ENCODE data around the gene CEP350. TPM values are rescaled to one million over a fixed set of nuclear protein-coding genes. Genes with fewer than 3 reads are reported as not detected.
A peak's percentile ranks its signal among the peaks of the same experiment; 100 is the strongest.

The CEP350 gene
- total and polyA plus RNA-seq, 2 of the 4 experiments (the other 2 are of a cell fraction), result 5.0 to 36.4 TPM

DNA sequence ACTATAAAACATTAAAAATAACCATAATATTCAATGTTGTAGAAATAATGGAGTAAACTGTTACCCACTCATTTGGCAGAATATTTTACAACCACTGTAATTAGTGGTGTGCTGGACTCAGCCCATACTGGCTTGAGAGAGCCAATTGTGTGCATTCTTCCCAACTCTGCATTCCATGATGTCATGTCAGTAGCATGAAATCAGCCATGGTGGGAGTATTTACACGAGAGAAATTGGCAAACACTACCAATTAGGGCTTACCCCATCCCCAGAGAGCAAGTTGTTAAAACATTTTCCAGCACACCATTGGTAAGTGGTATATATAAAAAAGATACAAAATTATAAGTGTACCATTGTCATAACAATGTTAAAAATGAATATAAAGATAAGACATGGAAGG is 180.9 kb downstream of the CEP350 start:
- no peak overlapping the region for H3K23ac ChIP-seq (ENCODE audit: low read depth, low read length)
- POLR2A ChIA-PET (ENCODE audit: unreplicated experiment), result no interaction called here
- H3K27me3 ChIP-seq (ENCODE audit: control insufficient read depth, insufficient read depth, low read length), result no peaks in the 10 kb centered on the region
- no peaks in the 10 kb centered on the region for H3K79me1 ChIP-seq (ENCODE audit: low read depth in 1 of 2, low read length in 2 of 2)
- H3K4ac ChIP-seq (ENCODE audit: low read depth, low read length), result no peak overlapping the region
- TF ChIP-seq NFE2L2 (IDR thresholded peaks at IDR 0.05; ENCODE audit: low read depth, low read length) (no peak), MXI1 (IDR thresholded peaks at IDR 0.05; ENCODE audit: borderline replicate concordance, low read depth, low read length) (no peak), POLR2A (IDR thresholded peaks at IDR 0.05; ENCODE audit: low read depth, low read length) (no peak), RAD21 (IDR thresholded peaks at IDR 0.05; ENCODE audit: low read length) (no peak), MAZ (IDR thresholded peaks at IDR 0.05; ENCODE audit: borderline replicate concordance, low read depth, low read length) (no peak), CHD1 (IDR thresholded peaks at IDR 0.05; ENCODE audit: low read depth, low read length) (no peak), RFX5 (IDR thresholded peaks at IDR 0.05; ENCODE audit: low read depth, low read length) (no peak), RCOR1 (IDR thresholded peaks at IDR 0.05; ENCODE audit: insufficient replicate concordance, low read length) (no peak), FOS (IDR thresholded peaks at IDR 0.05; ENCODE audit: low read depth, low read length) (no peak), CEBPB (IDR thresholded peaks at IDR 0.05; ENCODE audit: low read depth, low read length) (no peak), BHLHE40 (IDR thresholded peaks at IDR 0.05; ENCODE audit: low read depth, low read length) (no peak), SMC3 (IDR thresholded peaks at IDR 0.05; ENCODE audit: low read depth, low read length) (no peak)
- TF ChIP-seq, protein P1, sequence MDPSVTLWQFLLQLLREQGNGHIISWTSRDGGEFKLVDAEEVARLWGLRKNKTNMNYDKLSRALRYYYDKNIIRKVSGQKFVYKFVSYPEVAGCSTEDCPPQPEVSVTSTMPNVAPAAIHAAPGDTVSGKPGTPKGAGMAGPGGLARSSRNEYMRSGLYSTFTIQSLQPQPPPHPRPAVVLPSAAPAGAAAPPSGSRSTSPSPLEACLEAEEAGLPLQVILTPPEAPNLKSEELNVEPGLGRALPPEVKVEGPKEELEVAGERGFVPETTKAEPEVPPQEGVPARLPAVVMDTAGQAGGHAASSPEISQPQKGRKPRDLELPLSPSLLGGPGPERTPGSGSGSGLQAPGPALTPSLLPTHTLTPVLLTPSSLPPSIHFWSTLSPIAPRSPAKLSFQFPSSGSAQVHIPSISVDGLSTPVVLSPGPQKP (IDR thresholded peaks at IDR 0.05; ENCODE audit: borderline replicate concordance, low read depth, low read length), result no peak
- TF ChIP-seq, protein P2, sequence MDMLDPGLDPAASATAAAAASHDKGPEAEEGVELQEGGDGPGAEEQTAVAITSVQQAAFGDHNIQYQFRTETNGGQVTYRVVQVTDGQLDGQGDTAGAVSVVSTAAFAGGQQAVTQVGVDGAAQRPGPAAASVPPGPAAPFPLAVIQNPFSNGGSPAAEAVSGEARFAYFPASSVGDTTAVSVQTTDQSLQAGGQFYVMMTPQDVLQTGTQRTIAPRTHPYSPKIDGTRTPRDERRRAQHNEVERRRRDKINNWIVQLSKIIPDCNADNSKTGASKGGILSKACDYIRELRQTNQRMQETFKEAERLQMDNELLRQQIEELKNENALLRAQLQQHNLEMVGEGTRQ (IDR thresholded peaks at IDR 0.05; ENCODE audit: low read depth, low read length), result no peak
- no TSS peak for BruUV-seq (replicated peaks)
- no peak overlapping the region for H3K9ac ChIP-seq (ENCODE audit: low read depth, low read length)
- no peak overlapping the region for H2AFZ ChIP-seq (replicated peaks; ENCODE audit: low read length, poor library complexity)
- ATAC-seq (ENCODE audit: low read depth) (peak; percentile 6; the same call in 1 of the 2 replicates), DNase-seq (peak; percentile 39)
- no peak overlapping the region for H4K5ac ChIP-seq (ENCODE audit: low read depth, low read length)
- no peak overlapping the region for H4K91ac ChIP-seq (ENCODE audit: insufficient read depth, low read depth, low read length)
- peaks cover 5% of the 10 kb centered on the region for H3K9me3 ChIP-seq (ENCODE audit: control insufficient read depth, insufficient read depth, low read length)
- H3K36me3 ChIP-seq (ENCODE audit: control insufficient read depth, insufficient read depth, low read length), result no peaks in the 10 kb centered on the region
- H2BK120ac ChIP-seq (ENCODE audit: low read depth, low read length), result no peak overlapping the region
- H3K18ac ChIP-seq (ENCODE audit: low read depth, low read length), result 0 out of 2 replicates have a peak overlapping the region, but pooled peaks have one; percentile 13
- H2BK5ac ChIP-seq (ENCODE audit: low read depth, low read length, poor library complexity, severe bottlenecking), result peak overlapping the region; percentile 83
- H2BK20ac ChIP-seq (ENCODE audit: low read depth, low read length), result no peak overlapping the region
- H3K9me1 ChIP-seq (ENCODE audit: insufficient read depth, low read length), result 0 out of 2 replicates have a peak, but pooled peaks cover 6% of the 10 kb centered on the region
- peak overlapping the region; percentile 61; the same call in 1 of the 2 replicates for H3K27ac ChIP-seq (ENCODE audit: insufficient read depth, low read length)
- H2BK15ac ChIP-seq (ENCODE audit: low read depth, low read length), result 0 out of 3 replicates have a peak overlapping the region, but pooled peaks have one; percentile 29
- in situ Hi-C loops (cut with MboI; ENCODE audit: low sequenced_read_pairs) (no loop called here), dilution Hi-C loops (cut with HindIII; ENCODE audit: low sequenced_read_pairs, unreplicated experiment) (no loop called here), intact Hi-C loops (cut with micrococcal nuclease) (no loop called here)
- H3K4me2 ChIP-seq (ENCODE audit: low read depth, low read length), result no peak overlapping the region
- 0 out of 2 replicates have a peak overlapping the region, but pooled peaks have one; percentile 5 for H2AK5ac ChIP-seq (ENCODE audit: low read depth, low read length)
- H3K56ac ChIP-seq (ENCODE audit: extremely low read depth, insufficient read depth, low read length), result no peak overlapping the region
- H3K14ac ChIP-seq (replicated peaks; ENCODE audit: low read depth, low read length), result no peak overlapping the region
- no peaks in the 10 kb centered on the region for H4K20me1 ChIP-seq (ENCODE audit: insufficient read depth, low read length)
- H2AK9ac ChIP-seq (replicated peaks; ENCODE audit: low read depth, low read length, poor library complexity), result no peak overlapping the region
- CTCF ChIA-PET, result interaction anchor here (1.4 kb wide), 1 partner anchor 9 kb away, joined by 4 read pairs; no protein-coding TSS in a partner anchor
- H4K8ac ChIP-seq (ENCODE audit: low read depth in 2 of 2, low read length in 2 of 2), result no peak overlapping the region
- H3K4me3 ChIP-seq (ENCODE audit: insufficient read depth, low read depth, low read length), result no peak overlapping the region
- H3K4me1 ChIP-seq (ENCODE audit: control insufficient read depth, insufficient read depth, low read length), result peaks cover 17% of the 10 kb centered on the region
- no CpG with 5 or more reads among the region's 1 CpG for WGBS, 2 experiments (ENCODE audit: extremely low coverage in 2 of 2, insufficient read length in 1 of 2)
